ENCODE results near the gene SLC17A4.
"Not testable (repeated sequence)": the region's sequence is repeated elsewhere in the genome, so short reads cannot be mapped to it uniquely, and the experiment has no call there.

SLC17A4 gene

GRCh38 chr6:25754535-25754934, at the start of gene SLC17A4:
SLC17A4 (plus strand) TSS chr6:25754742; CDS start chr6:25761963, 7,221 bp downstream.
- DNase-seq (ENCODE audit: low read depth): no peak

GRCh38 chr6:25706314-25707014, 48.1 kb upstream of the SLC17A4 start:
- no peak for DNase-seq (ENCODE audit: low read depth)

- no peak for DNase-seq (ENCODE audit: low read depth)
These were observed 44.8 kb upstream of the SLC17A4 start for GRCh38 chr6:25709761-25710160.

- no peak for DNase-seq (ENCODE audit: low read depth)
These were observed 44.3 kb upstream of the SLC17A4 start for GRCh38 chr6:25710287-25710686.

- no peak for DNase-seq (ENCODE audit: low read depth)
These were observed 40.7 kb upstream of the SLC17A4 start for GRCh38 chr6:25713824-25714223.

GRCh38 chr6:25714765-25715164, 39.8 kb upstream of the SLC17A4 start:
- DNase-seq (ENCODE audit: low read depth): no peak

- DNase-seq (ENCODE audit: low read depth): no peak
These were observed 38.7 kb upstream of the SLC17A4 start for GRCh38 chr6:25715794-25716193.

- no peak for DNase-seq (ENCODE audit: low read depth)
These were observed 36.4 kb upstream of the SLC17A4 start for GRCh38 chr6:25717866-25718740.

GRCh38 chr6:25726122-25726911, 28.2 kb upstream of the SLC17A4 start:
- no peak for DNase-seq (ENCODE audit: low read depth)

- DNase-seq (ENCODE audit: low read depth): no peak
These were observed 27.5 kb upstream of the SLC17A4 start for GRCh38 chr6:25727028-25727427.

- no peak for DNase-seq (ENCODE audit: low read depth)
These were observed 23.6 kb upstream of the SLC17A4 start for GRCh38 chr6:25730907-25731306.

GRCh38 chr6:25731721-25732120, 22.8 kb upstream of the SLC17A4 start:
- DNase-seq (ENCODE audit: low read depth): no peak

GRCh38 chr6:25732468-25733198, 21.9 kb upstream of the SLC17A4 start:
- no peak for DNase-seq (ENCODE audit: low read depth)

GRCh38 chr6:25735261-25735660, 19.3 kb upstream of the SLC17A4 start:
- DNase-seq (ENCODE audit: low read depth): no peak

GRCh38 chr6:25743868-25744267, 10.7 kb upstream of the SLC17A4 start:
- no peak for DNase-seq (ENCODE audit: low read depth)

- no peak for DNase-seq (ENCODE audit: low read depth)
These were observed 8.7 kb upstream of the SLC17A4 start for GRCh38 chr6:25745836-25746235.

GRCh38 chr6:25746968-25747367, 7.6 kb upstream of the SLC17A4 start:
- DNase-seq (ENCODE audit: low read depth): no peak

- DNase-seq (ENCODE audit: low read depth): no peak
These were observed 7.1 kb upstream of the SLC17A4 start for GRCh38 chr6:25747477-25747876.

GRCh38 chr6:25748049-25748448, 6.5 kb upstream of the SLC17A4 start:
- no peak for DNase-seq (ENCODE audit: low read depth)

GRCh38 chr6:25748601-25749517, 5.7 kb upstream of the SLC17A4 start:
- not testable (repeated sequence) for DNase-seq (ENCODE audit: low read depth)

- DNase-seq (ENCODE audit: low read depth): no peak
These were observed 4.7 kb upstream of the SLC17A4 start for GRCh38 chr6:25749837-25750236.
